B cell (primary cell): ENCODE measurements around the gene BLOC1S3.

Source experiments
- EZH2 ChIP-seq: IDR thresholded peaks from 2 replicates; pipeline ENCODE4 v1.6.1; 2012; ENCODE audit warnings: borderline replicate concordance, low read depth, mild to moderate bottlenecking, moderate library complexity, low read length; ENCODE audit not compliant: insufficient read depth, poor library complexity, severe bottlenecking
- TF ChIP-seq, protein P1 (sequence below): fragments of 200-600 bp; IDR thresholded peaks from one replicate; pipeline ENCODE4 v1.8.0; 2022; ENCODE audit warnings: antibody characterized with exemption, mild to moderate bottlenecking

DNA sequence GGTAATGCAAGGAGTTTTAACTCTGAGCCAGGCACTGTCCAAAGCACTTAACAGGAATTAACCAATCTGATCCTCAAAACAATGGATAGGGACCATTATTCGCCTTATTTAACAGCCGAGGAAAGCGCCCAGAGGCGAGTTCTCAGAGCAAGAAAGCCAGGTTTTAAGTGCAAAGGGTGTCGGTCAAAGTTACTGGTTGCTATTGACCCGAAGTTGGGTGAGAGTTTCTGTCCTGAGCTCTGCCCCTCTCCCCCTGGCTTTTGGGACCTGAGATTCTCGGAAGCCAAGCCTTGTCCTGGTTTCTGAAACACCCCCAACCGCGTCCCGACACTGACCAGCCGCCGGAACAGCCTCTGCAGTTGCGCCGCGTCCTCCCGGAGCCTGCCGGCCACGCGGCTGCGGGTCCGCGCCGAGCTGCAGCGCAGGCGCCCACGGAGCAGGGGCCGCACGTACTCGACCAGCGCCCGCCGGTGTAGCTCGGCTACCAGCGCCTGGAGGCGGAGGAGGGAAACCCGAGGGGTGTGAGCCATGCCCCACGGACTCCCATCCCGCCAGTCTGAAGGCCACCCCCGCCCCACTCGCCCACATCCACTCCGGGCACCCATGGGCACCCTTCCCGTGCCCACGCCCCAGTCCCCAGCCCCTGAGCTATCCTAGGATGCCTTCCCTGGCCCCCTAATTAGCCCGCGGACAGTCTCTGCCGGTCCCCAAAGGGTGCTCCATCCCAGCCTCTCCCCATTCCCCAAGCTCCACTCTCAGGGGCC, 38.8 kb downstream of the BLOC1S3 start:
- TF ChIP-seq, protein P1, sequence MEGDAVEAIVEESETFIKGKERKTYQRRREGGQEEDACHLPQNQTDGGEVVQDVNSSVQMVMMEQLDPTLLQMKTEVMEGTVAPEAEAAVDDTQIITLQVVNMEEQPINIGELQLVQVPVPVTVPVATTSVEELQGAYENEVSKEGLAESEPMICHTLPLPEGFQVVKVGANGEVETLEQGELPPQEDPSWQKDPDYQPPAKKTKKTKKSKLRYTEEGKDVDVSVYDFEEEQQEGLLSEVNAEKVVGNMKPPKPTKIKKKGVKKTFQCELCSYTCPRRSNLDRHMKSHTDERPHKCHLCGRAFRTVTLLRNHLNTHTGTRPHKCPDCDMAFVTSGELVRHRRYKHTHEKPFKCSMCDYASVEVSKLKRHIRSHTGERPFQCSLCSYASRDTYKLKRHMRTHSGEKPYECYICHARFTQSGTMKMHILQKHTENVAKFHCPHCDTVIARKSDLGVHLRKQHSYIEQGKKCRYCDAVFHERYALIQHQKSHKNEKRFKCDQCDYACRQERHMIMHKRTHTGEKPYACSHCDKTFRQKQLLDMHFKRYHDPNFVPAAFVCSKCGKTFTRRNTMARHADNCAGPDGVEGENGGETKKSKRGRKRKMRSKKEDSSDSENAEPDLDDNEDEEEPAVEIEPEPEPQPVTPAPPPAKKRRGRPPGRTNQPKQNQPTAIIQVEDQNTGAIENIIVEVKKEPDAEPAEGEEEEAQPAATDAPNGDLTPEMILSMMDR, result no peak
- TF ChIP-seq EZH2, result no peak
